Stimulated activated naive B cell treated with anti-CD40 and anti-IgM and Interleukin-4, amounts not matched to agents 10 μg/mL and 1 μg/mL and 100 μg/mL, for 72 hours (primary cell): Measurements from ENCODE around the gene MBOAT2.
A peak's percentile ranks its signal among the peaks of the same experiment; 100 is the strongest.

Experiments used
- ATAC-seq, 2 donors: fragments of 150-1000 bp; cut with Tn5 transposase; replicated peaks; 2 replicates each; pipeline ENCODE4 v1.10.0; 2021; ENCODE audit warnings: moderate library complexity in 1 of 2
- DNase-seq: peaks from one replicate; pipeline ENCODE4 v3.0.0; 2021
- H3K27ac Mint-ChIP-seq: one replicate; pipeline ENCODE4 v1.8.0; 2022; ENCODE audit warnings: mild to moderate bottlenecking, mixed read lengths
- H3K27me3 Mint-ChIP-seq, 2 donors: one replicate each; pipeline ENCODE4 v1.8.0; 2022; ENCODE audit warnings: mixed read lengths in 2 of 2
- H3K36me3 Mint-ChIP-seq, 2 donors: one replicate each; pipeline ENCODE4 v1.8.0; 2022; ENCODE audit warnings: mixed read lengths in 2 of 2, mild to moderate bottlenecking in 1 of 2
- H3K4me1 Mint-ChIP-seq, 2 donors: one replicate each; pipeline ENCODE4 v1.8.0; 2022; ENCODE audit warnings: mixed read lengths in 2 of 2, mild to moderate bottlenecking in 1 of 2
- H3K4me3 Mint-ChIP-seq, 2 donors: one replicate each; pipeline ENCODE4 v1.8.0; 2022; ENCODE audit warnings: mild to moderate bottlenecking in 2 of 2, mixed read lengths in 2 of 2, moderate library complexity in 1 of 2
- H3K9me3 Mint-ChIP-seq, 2 donors: one replicate each; pipeline ENCODE4 v1.8.0; 2022; ENCODE audit warnings: mixed read lengths in 2 of 2, mild to moderate bottlenecking in 1 of 2

MBOAT2 gene

GRCh38 chr2:8993902-8994278, 9.6 kb downstream of the MBOAT2 start:
- no peak overlapping the region for H3K27ac Mint-ChIP-seq
- no peaks in the 10 kb centered on the region for H3K36me3 Mint-ChIP-seq
- H3K4me3 Mint-ChIP-seq, result no peak overlapping the region
- no peaks in the 10 kb centered on the region for H3K9me3 Mint-ChIP-seq
- H3K27me3 Mint-ChIP-seq, result peaks cover 0 to 9% of the 10 kb centered on the region in 2 donors
- H3K4me1 Mint-ChIP-seq, result peaks cover 0 to 20% of the 10 kb centered on the region in 2 donors
- DNase-seq, result no peak
- ATAC-seq, result no peak

GRCh38 chr2:8993196-8993901, 10.1 kb downstream of the MBOAT2 start:
- no peaks in the 10 kb centered on the region for H3K9me3 Mint-ChIP-seq
- peaks cover 0 to 4% of the 10 kb centered on the region in 2 donors for H3K27me3 Mint-ChIP-seq
- peaks cover 0 to 20% of the 10 kb centered on the region in 2 donors for H3K4me1 Mint-ChIP-seq
- no peak overlapping the region for H3K27ac Mint-ChIP-seq
- ATAC-seq (no peak), DNase-seq (no peak)
- no peak overlapping the region for H3K4me3 Mint-ChIP-seq
- H3K36me3 Mint-ChIP-seq, result no peaks in the 10 kb centered on the region

GRCh38 chr2:8992643-8993042, 10.8 kb downstream of the MBOAT2 start:
- no peak overlapping the region for H3K27ac Mint-ChIP-seq
- no peaks in the 10 kb centered on the region for H3K9me3 Mint-ChIP-seq
- no peaks in the 10 kb centered on the region for H3K36me3 Mint-ChIP-seq
- DNase-seq (no peak), ATAC-seq (no peak)
- peaks cover 0 to 20% of the 10 kb centered on the region in 2 donors for H3K4me1 Mint-ChIP-seq
- H3K27me3 Mint-ChIP-seq, result peaks cover 0 to 4% of the 10 kb centered on the region in 2 donors
- no peak overlapping the region for H3K4me3 Mint-ChIP-seq

- no peak overlapping the region for H3K4me3 Mint-ChIP-seq
- ATAC-seq (no peak), DNase-seq (no peak)
- no peak overlapping the region for H3K27ac Mint-ChIP-seq
- no peaks in the 10 kb centered on the region for H3K9me3 Mint-ChIP-seq
- no peaks in the 10 kb centered on the region for H3K36me3 Mint-ChIP-seq
- peaks cover 0 to 4% of the 10 kb centered on the region in 2 donors for H3K27me3 Mint-ChIP-seq
- H3K4me1 Mint-ChIP-seq, result peaks cover 7 to 32% of the 10 kb centered on the region in 2 donors
Observed at GRCh38 chr2:8989536-8990079, 13.9 kb downstream of the MBOAT2 start.

- peaks cover 17 to 36% of the 10 kb centered on the region in 2 donors for H3K4me1 Mint-ChIP-seq
- H3K36me3 Mint-ChIP-seq, result no peaks in the 10 kb centered on the region
- H3K9me3 Mint-ChIP-seq, result no peaks in the 10 kb centered on the region
- no peak overlapping the region for H3K4me3 Mint-ChIP-seq
- ATAC-seq (no peak), DNase-seq (no peak)
- peaks cover 0 to 4% of the 10 kb centered on the region in 2 donors for H3K27me3 Mint-ChIP-seq
- no peak overlapping the region for H3K27ac Mint-ChIP-seq
Observed at GRCh38 chr2:8987410-8987809, 16.1 kb downstream of the MBOAT2 start.

- Mint-ChIP-seq H3K27ac (no peak overlapping the region), H3K36me3 (no peaks in the 10 kb centered on the region), H3K9me3 (no peaks in the 10 kb centered on the region), H3K4me1 (peaks cover 20 to 45% of the 10 kb centered on the region in 2 donors), H3K4me3 (no peak overlapping the region), H3K27me3 (no peaks in the 10 kb centered on the region)
- DNase-seq, result no peak
- no peak for ATAC-seq
Observed at GRCh38 chr2:8986327-8986976, 17.0 kb downstream of the MBOAT2 start.

- H3K27ac Mint-ChIP-seq, result peak overlapping the region; percentile 15
- H3K36me3 Mint-ChIP-seq, result no peaks in the 10 kb centered on the region
- no peaks in the 10 kb centered on the region for H3K9me3 Mint-ChIP-seq
- H3K27me3 Mint-ChIP-seq, result no peaks in the 10 kb centered on the region
- peak overlapping the region; percentile 35 to 39 for H3K4me3 Mint-ChIP-seq
- peaks cover 20 to 48% of the 10 kb centered on the region in 2 donors for H3K4me1 Mint-ChIP-seq
- ATAC-seq, result peak; percentile 59 to 60
- peak; percentile 17 for DNase-seq
Observed at GRCh38 chr2:8985561-8986326, 17.7 kb downstream of the MBOAT2 start.

GRCh38 chr2:8984855-8985254, 18.6 kb downstream of the MBOAT2 start:
- Mint-ChIP-seq H3K36me3 (no peaks in the 10 kb centered on the region), H3K27me3 (no peaks in the 10 kb centered on the region), H3K4me1 (peaks cover 20 to 46% of the 10 kb centered on the region in 2 donors), H3K4me3 (peak overlapping the region; percentile 46 to 81), H3K9me3 (no peaks in the 10 kb centered on the region), H3K27ac (no peak overlapping the region)
- ATAC-seq (peak; percentile 75 to 77), DNase-seq (no peak)

GRCh38 chr2:8984157-8984556, 19.3 kb downstream of the MBOAT2 start:
- Mint-ChIP-seq H3K27me3 (no peaks in the 10 kb centered on the region), H3K27ac (no peak overlapping the region), H3K4me3 (peak overlapping the region; percentile 69 to 75), H3K4me1 (peaks cover 20 to 39% of the 10 kb centered on the region in 2 donors), H3K36me3 (no peaks in the 10 kb centered on the region), H3K9me3 (no peaks in the 10 kb centered on the region)
- peak; percentile 82 for ATAC-seq
- DNase-seq, result peak; percentile 15

GRCh38 chr2:8983571-8983970, 19.9 kb downstream of the MBOAT2 start:
- Mint-ChIP-seq H3K27me3 (no peaks in the 10 kb centered on the region), H3K36me3 (no peaks in the 10 kb centered on the region), H3K9me3 (no peaks in the 10 kb centered on the region), H3K4me3 (no peak overlapping the region), H3K27ac (no peak overlapping the region), H3K4me1 (peaks cover 20 to 37% of the 10 kb centered on the region in 2 donors)
- ATAC-seq, result no peak
- no peak for DNase-seq

- no peak for DNase-seq
- no peaks in the 10 kb centered on the region for H3K9me3 Mint-ChIP-seq
- no peaks in the 10 kb centered on the region for H3K36me3 Mint-ChIP-seq
Observed at GRCh38 chr2:8981876-8982275, 21.6 kb downstream of the MBOAT2 start.

GRCh38 chr2:8980096-8980495, 23.4 kb downstream of the MBOAT2 start:
- Mint-ChIP-seq H3K9me3 (no peaks in the 10 kb centered on the region), H3K27ac (no peak overlapping the region), H3K36me3 (no peaks in the 10 kb centered on the region), H3K4me3 (no peak overlapping the region), H3K27me3 (no peaks in the 10 kb centered on the region), H3K4me1 (peaks cover 13 to 24% of the 10 kb centered on the region in 2 donors)
- ATAC-seq (no peak), DNase-seq (no peak)

More at GRCh38 chr2:8981876-8982275, 21.6 kb downstream of the MBOAT2 start:
- Mint-ChIP-seq H3K27me3 (no peaks in the 10 kb centered on the region), H3K4me3 (no peak overlapping the region), H3K4me1 (peaks cover 20 to 37% of the 10 kb centered on the region in 2 donors), H3K27ac (no peak overlapping the region)
- no peak for ATAC-seq

GRCh38 chr2:8977758-8978157, 25.7 kb downstream of the MBOAT2 start:
- Mint-ChIP-seq H3K9me3 (no peaks in the 10 kb centered on the region), H3K27me3 (no peaks in the 10 kb centered on the region), H3K4me1 (peaks cover 7 to 15% of the 10 kb centered on the region in 2 donors), H3K4me3 (no peak overlapping the region), H3K27ac (no peak overlapping the region), H3K36me3 (no peaks in the 10 kb centered on the region)
- DNase-seq (no peak), ATAC-seq (no peak)

GRCh38 chr2:8976442-8977259, 26.8 kb downstream of the MBOAT2 start:
- no peaks in the 10 kb centered on the region for H3K27me3 Mint-ChIP-seq
- no peak for ATAC-seq
- no peak overlapping the region for H3K27ac Mint-ChIP-seq
- H3K4me3 Mint-ChIP-seq, result no peak overlapping the region
- no peaks in the 10 kb centered on the region for H3K36me3 Mint-ChIP-seq
- H3K9me3 Mint-ChIP-seq, result no peaks in the 10 kb centered on the region
- no peak for DNase-seq
- H3K4me1 Mint-ChIP-seq, result peaks cover 0 to 5% of the 10 kb centered on the region in 2 donors
